ENCODE results near the gene MGAT3. TPM values are rescaled to one million over a fixed set of nuclear protein-coding genes. Genes with fewer than 3 reads are reported as not detected.

The MGAT3 gene
- polyA plus RNA-seq, 1 donor from 2014 or later: 29.1 TPM

DNA sequence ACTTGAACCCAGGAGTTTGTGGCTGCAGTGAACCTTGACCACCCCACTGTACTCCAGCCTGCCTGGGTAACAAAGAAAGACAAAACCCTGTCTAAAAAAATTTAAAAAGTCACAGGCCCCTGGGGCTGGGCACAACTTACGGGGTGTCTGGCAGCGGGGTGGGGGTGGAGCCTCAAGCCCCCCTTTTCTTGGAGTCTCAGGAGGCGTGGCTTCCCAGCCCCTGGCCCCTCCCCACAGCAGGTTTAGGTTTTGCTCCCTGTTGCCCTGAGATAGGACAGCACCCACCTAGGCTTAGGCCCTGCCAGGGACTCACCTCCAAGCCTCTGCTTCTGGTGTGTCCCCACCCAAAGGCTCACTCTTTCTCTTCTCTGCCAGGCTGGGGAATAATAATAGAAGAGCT lies 22.4 kb downstream of the MGAT3 start:
- Histone ChIP-seq H3K4me3 (ENCODE audit: low read length) (no peak overlapping the region), H4K20me1 (ENCODE audit: insufficient read depth) (no peaks in the 10 kb centered on the region), H3K27ac (ENCODE audit: low read length) (no peak overlapping the region), H3K9me3 (ENCODE audit: low read length) (no peaks in the 10 kb centered on the region), H3K9ac (ENCODE audit: low read length) (no peak overlapping the region), H3K4me2 (ENCODE audit: low read length) (no peak overlapping the region), H2AFZ (ENCODE audit: low read depth, low read length) (no peak overlapping the region), H3K36me3 (ENCODE audit: insufficient read depth, low read length) (no peaks in the 10 kb centered on the region), H3F3A (ENCODE audit: insufficient read depth, low read length, poor library complexity, severe bottlenecking) (no peaks in the 10 kb centered on the region), H3K27me3 (ENCODE audit: insufficient read depth, low read depth, low read length) (no peaks in the 10 kb centered on the region), H3K9me2 (ENCODE audit: insufficient read depth, low read length) (no peaks in the 10 kb centered on the region), H3K79me2 (replicated peaks; ENCODE audit: insufficient read depth, low read length) (no peaks in the 10 kb centered on the region)
- TF ChIP-seq EZH2 (IDR thresholded peaks at IDR 0.05; ENCODE audit: borderline replicate concordance, insufficient read depth, low read length, poor library complexity, severe bottlenecking) (no peak), TAF1 (IDR thresholded peaks at IDR 0.05; ENCODE audit: low read depth) (no peak), POLR2AphosphoS5 (IDR thresholded peaks at IDR 0.05) (no peak), REST (IDR thresholded peaks at IDR 0.05; ENCODE audit: borderline replicate concordance) (no peak), EP300 (conservative IDR thresholded peaks at IDR 0.05; ENCODE audit: poor library complexity, severe bottlenecking) (no peak), SMC3 (conservative IDR thresholded peaks at IDR 0.05; ENCODE audit: poor library complexity) (no peak), RAD21 (conservative IDR thresholded peaks at IDR 0.05) (no peak), MXI1 (conservative IDR thresholded peaks at IDR 0.05; ENCODE audit: poor library complexity, severe bottlenecking) (no peak)
- TF ChIP-seq, protein P1, sequence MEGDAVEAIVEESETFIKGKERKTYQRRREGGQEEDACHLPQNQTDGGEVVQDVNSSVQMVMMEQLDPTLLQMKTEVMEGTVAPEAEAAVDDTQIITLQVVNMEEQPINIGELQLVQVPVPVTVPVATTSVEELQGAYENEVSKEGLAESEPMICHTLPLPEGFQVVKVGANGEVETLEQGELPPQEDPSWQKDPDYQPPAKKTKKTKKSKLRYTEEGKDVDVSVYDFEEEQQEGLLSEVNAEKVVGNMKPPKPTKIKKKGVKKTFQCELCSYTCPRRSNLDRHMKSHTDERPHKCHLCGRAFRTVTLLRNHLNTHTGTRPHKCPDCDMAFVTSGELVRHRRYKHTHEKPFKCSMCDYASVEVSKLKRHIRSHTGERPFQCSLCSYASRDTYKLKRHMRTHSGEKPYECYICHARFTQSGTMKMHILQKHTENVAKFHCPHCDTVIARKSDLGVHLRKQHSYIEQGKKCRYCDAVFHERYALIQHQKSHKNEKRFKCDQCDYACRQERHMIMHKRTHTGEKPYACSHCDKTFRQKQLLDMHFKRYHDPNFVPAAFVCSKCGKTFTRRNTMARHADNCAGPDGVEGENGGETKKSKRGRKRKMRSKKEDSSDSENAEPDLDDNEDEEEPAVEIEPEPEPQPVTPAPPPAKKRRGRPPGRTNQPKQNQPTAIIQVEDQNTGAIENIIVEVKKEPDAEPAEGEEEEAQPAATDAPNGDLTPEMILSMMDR (IDR thresholded peaks at IDR 0.05; ENCODE audit: poor library complexity, severe bottlenecking): no peak

- no peaks in the 10 kb centered on the region for H4K20me1 ChIP-seq (ENCODE audit: insufficient read depth)
- H3F3A ChIP-seq (ENCODE audit: insufficient read depth, low read length, poor library complexity, severe bottlenecking): no peaks in the 10 kb centered on the region
- no peak for TF ChIP-seq TAF1 (IDR thresholded peaks at IDR 0.05; ENCODE audit: low read depth)
These were observed 23.7 kb downstream of the MGAT3 start for GRCh38 chr22:39480557-39480956.

DNA sequence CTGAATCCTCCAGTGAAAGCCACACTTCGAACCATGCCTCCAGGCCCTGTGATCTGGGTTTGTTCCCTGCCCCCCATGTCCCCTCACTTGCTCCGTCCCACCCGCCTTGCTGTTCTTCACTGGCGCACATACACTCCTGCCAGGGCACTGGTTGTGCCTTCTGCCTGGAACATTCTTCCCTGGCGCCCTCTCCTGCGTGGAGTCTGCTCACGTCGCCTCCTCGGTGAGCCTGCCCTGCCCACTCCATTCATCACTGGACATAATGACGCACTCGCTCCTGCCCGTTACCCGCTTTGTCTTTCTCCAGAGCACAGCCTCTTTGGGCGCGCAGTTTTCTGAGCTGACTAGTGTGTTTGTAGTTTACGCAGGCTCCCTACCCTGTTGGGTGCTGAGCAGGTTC lies 24.2 kb downstream of the MGAT3 start:
- TF ChIP-seq RAD21 (conservative IDR thresholded peaks at IDR 0.05) (no peak), MXI1 (conservative IDR thresholded peaks at IDR 0.05; ENCODE audit: poor library complexity, severe bottlenecking) (no peak), TAF1 (IDR thresholded peaks at IDR 0.05; ENCODE audit: low read depth) (no peak), SMC3 (conservative IDR thresholded peaks at IDR 0.05; ENCODE audit: poor library complexity) (no peak), EP300 (conservative IDR thresholded peaks at IDR 0.05; ENCODE audit: poor library complexity, severe bottlenecking) (no peak), EZH2 (IDR thresholded peaks at IDR 0.05; ENCODE audit: borderline replicate concordance, insufficient read depth, low read length, poor library complexity, severe bottlenecking) (no peak), POLR2AphosphoS5 (IDR thresholded peaks at IDR 0.05) (no peak), REST (IDR thresholded peaks at IDR 0.05; ENCODE audit: borderline replicate concordance) (no peak)
- TF ChIP-seq, protein P1 (IDR thresholded peaks at IDR 0.05; ENCODE audit: poor library complexity, severe bottlenecking): no peak
- no peak overlapping the region for H2AFZ ChIP-seq (ENCODE audit: low read depth, low read length)
- H3K4me2 ChIP-seq (ENCODE audit: low read length): no peak overlapping the region
- no peaks in the 10 kb centered on the region for H3K79me2 ChIP-seq (replicated peaks; ENCODE audit: insufficient read depth, low read length)
- no peaks in the 10 kb centered on the region for H3F3A ChIP-seq (ENCODE audit: insufficient read depth, low read length, poor library complexity, severe bottlenecking)
- no peak overlapping the region for H3K4me3 ChIP-seq (ENCODE audit: low read length)
- H3K27me3 ChIP-seq (ENCODE audit: insufficient read depth, low read depth, low read length): no peaks in the 10 kb centered on the region
- H3K9me2 ChIP-seq (ENCODE audit: insufficient read depth, low read length): no peaks in the 10 kb centered on the region
- H3K9ac ChIP-seq (ENCODE audit: low read length): no peak overlapping the region
- H4K20me1 ChIP-seq (ENCODE audit: insufficient read depth): no peaks in the 10 kb centered on the region
- H3K27ac ChIP-seq (ENCODE audit: low read length): no peak overlapping the region
- H3K9me3 ChIP-seq (ENCODE audit: low read length): no peaks in the 10 kb centered on the region
- no peaks in the 10 kb centered on the region for H3K36me3 ChIP-seq (ENCODE audit: insufficient read depth, low read length)

More at GRCh38 chr22:39480557-39480956, 23.7 kb downstream of the MGAT3 start:
- H3K9ac ChIP-seq (ENCODE audit: low read length): no peak overlapping the region
- H3K27me3 ChIP-seq (ENCODE audit: insufficient read depth, low read depth, low read length): no peaks in the 10 kb centered on the region
- no peak overlapping the region for H3K27ac ChIP-seq (ENCODE audit: low read length)
- H3K9me3 ChIP-seq (ENCODE audit: low read length): no peaks in the 10 kb centered on the region
- H3K36me3 ChIP-seq (ENCODE audit: insufficient read depth, low read length): no peaks in the 10 kb centered on the region
- H3K79me2 ChIP-seq (replicated peaks; ENCODE audit: insufficient read depth, low read length): no peaks in the 10 kb centered on the region
- no peaks in the 10 kb centered on the region for H3K9me2 ChIP-seq (ENCODE audit: insufficient read depth, low read length)
- no peak overlapping the region for H3K4me2 ChIP-seq (ENCODE audit: low read length)
- no peak overlapping the region for H2AFZ ChIP-seq (ENCODE audit: low read depth, low read length)
- no peak overlapping the region for H3K4me3 ChIP-seq (ENCODE audit: low read length)

Data from neural cell (in vitro differentiated cells).